Measurements from ENCODE around the gene UBE2I. TPM values are rescaled to one million over a fixed set of nuclear protein-coding genes. Genes with fewer than 3 reads are reported as not detected.
A peak's percentile ranks its signal among the peaks of the same experiment; 100 is the strongest.

UBE2I gene
- total RNA-seq, 2 experiments from 2014 or later = 245 to 254 TPM

GRCh38 chr16:1340730-1341494 lies 31.5 kb downstream of the UBE2I start:
- Mint-ChIP-seq H3K27me3 (no peaks in the 10 kb centered on the region), H3K27ac (no peak overlapping the region), H3K4me3 (no peak overlapping the region), H3K9me3 (no peaks in the 10 kb centered on the region), H3K4me1 (ENCODE audit: low read depth) (peaks cover 18% of the 10 kb centered on the region), H3K36me3 (ENCODE audit: low read depth) (no peaks in the 10 kb centered on the region)
- POLR2A ChIA-PET = no interaction called here
- CTCF ChIA-PET = interaction anchor here (2.9 kb wide), 1 partner anchor 22 kb away, joined by 10 read pairs; no protein-coding TSS in a partner anchor
- ATAC-seq (no peak), DNase-seq (no peak)
- intact Hi-C loops (cut with micrococcal nuclease) = no loop called here
- no peak for TF ChIP-seq CTCF (IDR thresholded peaks at IDR 0.05)

DNA sequence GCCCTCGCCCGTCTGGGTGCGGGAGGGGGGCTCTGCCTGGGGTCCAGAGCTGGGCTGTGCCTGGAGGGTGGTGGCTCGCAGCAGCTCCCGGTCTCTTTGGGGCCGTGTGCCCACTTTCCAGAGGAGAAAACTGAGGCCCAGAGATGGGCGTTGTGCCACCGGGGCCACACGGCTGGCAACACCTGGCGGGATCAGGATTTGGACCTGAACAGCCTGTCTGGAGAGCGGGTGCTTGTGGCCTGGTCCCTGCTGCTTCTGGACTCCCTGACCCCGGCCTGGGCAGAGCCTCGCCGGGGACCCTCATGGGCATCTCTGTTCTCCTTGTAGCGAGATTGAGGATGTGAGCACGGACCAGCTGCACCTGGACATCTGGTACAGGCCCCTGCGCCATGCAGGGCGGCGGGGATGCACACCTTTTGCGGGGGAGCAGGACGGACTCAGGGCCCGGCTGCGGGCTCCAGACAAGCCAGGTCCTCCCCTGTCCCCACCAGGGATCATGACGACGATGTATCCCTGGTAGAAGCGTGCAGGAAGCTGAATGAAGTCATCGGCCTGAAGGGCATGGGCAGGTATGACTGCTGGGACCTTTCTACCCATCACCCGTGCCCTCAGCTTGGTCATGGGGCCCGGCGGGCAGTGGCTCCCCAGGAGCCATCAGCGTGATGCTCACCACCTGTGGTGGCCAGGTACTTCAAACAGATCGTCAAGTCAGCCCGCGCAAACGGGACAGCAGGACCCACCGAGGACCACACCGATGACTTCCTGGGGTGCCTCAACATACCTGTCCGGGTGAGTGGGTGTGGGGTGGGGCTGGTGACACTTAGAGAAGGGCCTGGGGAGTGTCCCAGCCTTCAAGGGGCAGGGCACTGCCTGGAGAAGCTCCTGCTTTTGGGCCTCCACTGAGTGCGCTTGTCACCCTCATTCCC lies 32.3 kb downstream of the UBE2I start:
- no peak for ATAC-seq
- CTCF ChIA-PET = interaction anchor here (2.9 kb wide), 1 partner anchor 22 kb away, joined by 10 read pairs; no protein-coding TSS in a partner anchor
- no peak for TF ChIP-seq CTCF (IDR thresholded peaks at IDR 0.05)

GRCh38 chr16:1342526-1343427 lies 33.3 kb downstream of the UBE2I start:
- no peaks in the 10 kb centered on the region for H3K36me3 Mint-ChIP-seq (ENCODE audit: low read depth)
- H3K4me3 Mint-ChIP-seq = peak overlapping the region; percentile 38
- H3K9me3 Mint-ChIP-seq = no peaks in the 10 kb centered on the region
- H3K4me1 Mint-ChIP-seq (ENCODE audit: low read depth) = peaks cover 18% of the 10 kb centered on the region
- TF ChIP-seq CTCF (IDR thresholded peaks at IDR 0.05) = no peak
- H3K27ac Mint-ChIP-seq = no peak overlapping the region
- DNase-seq = peak; percentile 96
- ChIA-PET POLR2A (interaction anchor here (1.5 to 1.7 kb wide), 5 partner anchors 10 to 37 kb away, joined by 3 to 5 read pairs (median 4); partner anchors contain the start of gene BAIAP3), CTCF (interaction anchor here (2.9 kb wide), 1 partner anchor 21 kb away, joined by 10 read pairs; no protein-coding TSS in a partner anchor)
- intact Hi-C loops (cut with micrococcal nuclease) = no loop called here
- H3K27me3 Mint-ChIP-seq = no peaks in the 10 kb centered on the region
- peak; percentile 94 for ATAC-seq

More for the DNA sequence above, 32.3 kb downstream of the UBE2I start:
- H3K27me3 Mint-ChIP-seq = no peaks in the 10 kb centered on the region
- intact Hi-C loops (cut with micrococcal nuclease) = no loop called here
- H3K4me3 Mint-ChIP-seq = peak overlapping the region; percentile 38
- peaks cover 18% of the 10 kb centered on the region for H3K4me1 Mint-ChIP-seq (ENCODE audit: low read depth)
- DNase-seq = no peak
- H3K27ac Mint-ChIP-seq = no peak overlapping the region
- no peaks in the 10 kb centered on the region for H3K9me3 Mint-ChIP-seq
- POLR2A ChIA-PET = interaction anchor here (0.9 to 1.7 kb wide), 5 partner anchors 9 to 38 kb away, joined by 3 to 5 read pairs (median 3); partner anchors contain the start of gene BAIAP3
- no peaks in the 10 kb centered on the region for H3K36me3 Mint-ChIP-seq (ENCODE audit: low read depth)

DNA sequence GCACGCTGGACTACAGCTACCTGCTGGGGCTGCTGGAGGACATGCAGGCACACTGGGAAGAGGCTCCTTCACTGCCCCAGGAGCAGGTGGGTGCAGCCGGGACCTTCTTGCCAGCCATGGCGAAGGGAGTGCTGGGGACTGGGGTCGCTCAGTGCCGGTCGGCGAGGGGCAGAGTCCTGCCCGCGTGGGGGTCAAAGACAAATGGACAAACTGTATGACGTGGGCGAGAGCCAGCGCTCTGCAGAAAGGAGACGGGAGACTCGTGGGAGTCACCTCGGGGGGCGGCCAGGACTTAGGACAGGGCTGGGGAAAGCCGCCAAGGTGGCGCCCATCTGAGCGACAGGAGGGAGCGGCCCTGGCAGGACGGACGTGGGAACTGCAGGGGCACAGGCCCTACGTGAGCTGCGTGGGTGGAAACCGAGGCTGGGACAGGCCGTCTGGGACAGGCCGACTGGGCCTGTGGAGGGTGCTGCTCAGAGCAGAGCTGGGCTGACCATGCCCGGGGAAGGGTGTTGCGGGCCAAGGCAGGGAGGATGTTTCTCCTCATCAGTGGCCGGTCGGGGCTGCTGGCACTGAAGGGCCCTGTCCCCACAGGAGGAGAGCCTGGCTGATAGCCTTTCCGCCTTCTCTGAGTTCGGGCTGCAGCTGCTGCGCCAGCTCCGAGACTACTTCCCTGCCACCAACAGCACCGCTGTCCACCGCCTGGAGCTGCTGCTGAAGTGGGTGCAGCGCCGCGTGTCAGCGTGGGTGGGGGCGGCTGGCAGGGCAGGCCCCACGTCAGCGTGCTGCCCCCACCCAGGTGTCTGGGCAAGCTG lies 34.2 kb downstream of the UBE2I start:
- intact Hi-C loops (cut with micrococcal nuclease) = no loop called here
- ATAC-seq (no peak), DNase-seq (no peak)
- Mint-ChIP-seq H3K27me3 (no peaks in the 10 kb centered on the region), H3K9me3 (no peaks in the 10 kb centered on the region), H3K4me3 (peak overlapping the region; percentile 38), H3K4me1 (ENCODE audit: low read depth) (peaks cover 18% of the 10 kb centered on the region), H3K27ac (no peak overlapping the region), H3K36me3 (ENCODE audit: low read depth) (no peaks in the 10 kb centered on the region)
- TF ChIP-seq CTCF (IDR thresholded peaks at IDR 0.05) = no peak
- CTCF ChIA-PET = interaction anchor here (1.6 to 2.9 kb wide), 2 partner anchors 20 to 43 kb away, joined by 4 to 10 read pairs; no protein-coding TSS in a partner anchor
- POLR2A ChIA-PET = interaction anchor here (1.5 to 1.7 kb wide), 3 partner anchors 17 to 35 kb away, joined by 3 to 5 read pairs (median 4); no protein-coding TSS in a partner anchor

Data from activated CD8-positive, alpha-beta T cell treated with anti-CD3 and anti-CD28 coated beads for 36 hours (primary cell).